IgD-negative memory B cell (primary cell): ENCODE data around the gene UBL5. TPM values are rescaled to one million over a fixed set of nuclear protein-coding genes. Genes with fewer than 3 reads are reported as not detected.
"Not testable (repeated sequence)": the region's sequence is repeated elsewhere in the genome, so short reads cannot be mapped to it uniquely, and the experiment has no call there.

Source experiments
- H3K27ac Mint-ChIP-seq, 3 donors: one replicate each; pipeline ENCODE4 v1.8.0; 2020 to 2022; ENCODE audit warnings: mild to moderate bottlenecking in 3 of 3, mixed read lengths in 3 of 3, moderate library complexity in 1 of 3
- H3K27me3 Mint-ChIP-seq: one replicate; pipeline ENCODE4 v1.8.0; 2021; ENCODE audit warnings: mixed read lengths
- H3K36me3 Mint-ChIP-seq: one replicate; pipeline ENCODE4 v1.8.0; 2020; ENCODE audit warnings: mild to moderate bottlenecking, mixed read lengths
- H3K4me1 Mint-ChIP-seq, 3 donors: one replicate each; pipeline ENCODE4 v1.8.0; 2020 to 2022; ENCODE audit warnings: mixed read lengths in 3 of 3, mild to moderate bottlenecking in 1 of 3
- H3K4me3 Mint-ChIP-seq, 4 donors: one replicate each; pipeline ENCODE4 v1.8.0; 2020 to 2022; ENCODE audit warnings: mild to moderate bottlenecking in 4 of 4, mixed read lengths in 4 of 4, moderate library complexity in 3 of 4
- H3K9me3 Mint-ChIP-seq, 3 donors: one replicate each; pipeline ENCODE4 v1.8.0; 2020 to 2021; ENCODE audit warnings: mixed read lengths in 3 of 3, mild to moderate bottlenecking in 1 of 3
- polyA plus RNA-seq: library from polyadenylated mRNA; unstranded; fragments of 300-500 nt; fragmentation: Illumina TruSeq; gene quantifications from one replicate; pipeline ENCODE4 v1.2.3, GENCODE V29; 2021

Gene UBL5
- 592 TPM for polyA plus RNA-seq

- H3K4me1 Mint-ChIP-seq: peaks cover 18 to 21% (median 19%) of the 10 kb centered on the region in 3 donors
These were observed at the start of gene UBL5 for GRCh38 chr19:9827289-9828238. TSS of gene UBL5 (plus strand) at chr19:9827918. CDS start at chr19:9828338, 420 bp downstream.

GRCh38 chr19:9782338-9782737 is 45.4 kb upstream of the UBL5 start:
- peaks cover 0 to 7% (median 6%) of the 10 kb centered on the region in 3 donors for H3K4me1 Mint-ChIP-seq
- H3K9me3 Mint-ChIP-seq: peaks cover 2 to 6% (median 3%) of the 10 kb centered on the region in 3 donors
- no peak overlapping the region for H3K27ac Mint-ChIP-seq
- H3K4me3 Mint-ChIP-seq: peak overlapping the region in 1 of 4 donors; percentile 43
- H3K36me3 Mint-ChIP-seq: peaks cover 7% of the 10 kb centered on the region
- no peaks in the 10 kb centered on the region for H3K27me3 Mint-ChIP-seq

More at GRCh38 chr19:9827289-9828238, at the start of gene UBL5:
- Mint-ChIP-seq H3K9me3 (no peaks in the 10 kb centered on the region), H3K27ac (peak within 1 kb of the TSS; percentile 84 to 93 (median 86)), H3K27me3 (no peaks in the 10 kb centered on the region), H3K4me3 (peak within 1 kb of the TSS; percentile 97 to 100 (median 99)), H3K36me3 (peaks cover 9% of the 10 kb centered on the region)

GRCh38 chr19:9784163-9784496 is 43.6 kb upstream of the UBL5 start:
- not testable (repeated sequence) for H3K9me3 Mint-ChIP-seq, H3K36me3 Mint-ChIP-seq, H3K27me3 Mint-ChIP-seq, H3K4me1 Mint-ChIP-seq
- H3K4me3 Mint-ChIP-seq: peak overlapping the region; percentile 4 to 97 (median 46)
- peak overlapping the region in 1 of 3 donors; percentile 11 for H3K27ac Mint-ChIP-seq

GRCh38 chr19:9785367-9786331 is 42.1 kb upstream of the UBL5 start:
- peak overlapping the region; percentile 87 to 97 (median 94) for H3K27ac Mint-ChIP-seq
- H3K27me3 Mint-ChIP-seq: no peaks in the 10 kb centered on the region
- H3K4me3 Mint-ChIP-seq: peak overlapping the region; percentile 90 to 97 (median 94)
- H3K4me1 Mint-ChIP-seq: peaks cover 6 to 11% (median 7%) of the 10 kb centered on the region in 3 donors
- no peaks in the 10 kb centered on the region for H3K36me3 Mint-ChIP-seq
- no peaks in the 10 kb centered on the region for H3K9me3 Mint-ChIP-seq

GRCh38 chr19:9786342-9786741 is 41.4 kb upstream of the UBL5 start:
- H3K9me3 Mint-ChIP-seq: no peaks in the 10 kb centered on the region
- H3K4me1 Mint-ChIP-seq: peaks cover 6 to 14% (median 7%) of the 10 kb centered on the region in 3 donors
- no peaks in the 10 kb centered on the region for H3K27me3 Mint-ChIP-seq
- H3K4me3 Mint-ChIP-seq: peak overlapping the region; percentile 90 to 97 (median 94)
- H3K36me3 Mint-ChIP-seq: no peaks in the 10 kb centered on the region
- peak overlapping the region in 2 of 3 donors; percentile 94 to 97 for H3K27ac Mint-ChIP-seq

GRCh38 chr19:9786819-9787218 is 40.9 kb upstream of the UBL5 start:
- H3K36me3 Mint-ChIP-seq: no peaks in the 10 kb centered on the region
- H3K9me3 Mint-ChIP-seq: no peaks in the 10 kb centered on the region
- peak overlapping the region; percentile 70 to 97 (median 90) for H3K4me3 Mint-ChIP-seq
- H3K27me3 Mint-ChIP-seq: no peaks in the 10 kb centered on the region
- peaks cover 6 to 16% (median 9%) of the 10 kb centered on the region in 3 donors for H3K4me1 Mint-ChIP-seq
- H3K27ac Mint-ChIP-seq: peak overlapping the region in 1 of 3 donors; percentile 94

- H3K36me3 Mint-ChIP-seq, H3K27me3 Mint-ChIP-seq, H3K9me3 Mint-ChIP-seq: not testable (repeated sequence)
- Mint-ChIP-seq H3K27ac (peak overlapping the region in 1 of 3 donors; percentile 90), H3K4me3 (peak overlapping the region in 2 of 4 donors; percentile 22 to 68), H3K4me1 (peaks cover 10 to 21% (median 14%) of the 10 kb centered on the region in 3 donors)
These were observed 39.1 kb upstream of the UBL5 start for GRCh38 chr19:9788604-9789003.

GRCh38 chr19:9789066-9789465 is 38.7 kb upstream of the UBL5 start:
- Mint-ChIP-seq H3K36me3 (no peaks in the 10 kb centered on the region), H3K4me1 (peaks cover 12 to 21% (median 14%) of the 10 kb centered on the region in 3 donors), H3K27ac (peak overlapping the region in 1 of 3 donors; percentile 90), H3K9me3 (peaks cover 0 to 5% (median 3%) of the 10 kb centered on the region in 3 donors), H3K27me3 (no peaks in the 10 kb centered on the region), H3K4me3 (peak overlapping the region in 2 of 4 donors; percentile 25 to 68)

GRCh38 chr19:9789579-9789978 is 38.1 kb upstream of the UBL5 start:
- Mint-ChIP-seq H3K27ac (peak overlapping the region in 1 of 3 donors; percentile 90), H3K4me1 (peaks cover 12 to 21% (median 13%) of the 10 kb centered on the region in 3 donors), H3K4me3 (peak overlapping the region in 3 of 4 donors; percentile 25 to 85 (median 27))
- H3K36me3 Mint-ChIP-seq, H3K9me3 Mint-ChIP-seq, H3K27me3 Mint-ChIP-seq: not testable (repeated sequence)

GRCh38 chr19:9791073-9791367 is 36.7 kb upstream of the UBL5 start:
- H3K27me3 Mint-ChIP-seq, H3K9me3 Mint-ChIP-seq, H3K36me3 Mint-ChIP-seq: not testable (repeated sequence)
- Mint-ChIP-seq H3K4me3 (peak overlapping the region in 1 of 4 donors; percentile 93), H3K27ac (peak overlapping the region in 1 of 3 donors; percentile 87), H3K4me1 (peaks cover 11 to 18% (median 14%) of the 10 kb centered on the region in 3 donors)

- peaks cover 12 to 19% (median 18%) of the 10 kb centered on the region in 3 donors for H3K4me1 Mint-ChIP-seq
- no peaks in the 10 kb centered on the region for H3K27me3 Mint-ChIP-seq
- no peaks in the 10 kb centered on the region for H3K36me3 Mint-ChIP-seq
- peak overlapping the region; percentile 83 to 93 (median 92) for H3K4me3 Mint-ChIP-seq
- H3K9me3 Mint-ChIP-seq: peaks cover 0 to 5% (median 3%) of the 10 kb centered on the region in 3 donors
- H3K27ac Mint-ChIP-seq: peak overlapping the region in 2 of 3 donors; percentile 74 to 87
These were observed 36.0 kb upstream of the UBL5 start for GRCh38 chr19:9791552-9792205.

- no peaks in the 10 kb centered on the region for H3K36me3 Mint-ChIP-seq
These were observed 35.3 kb upstream of the UBL5 start for GRCh38 chr19:9792206-9793070.

GRCh38 chr19:9793071-9793591 is 34.6 kb upstream of the UBL5 start:
- Mint-ChIP-seq H3K4me1 (peaks cover 12 to 19% (median 18%) of the 10 kb centered on the region in 3 donors), H3K27me3 (no peaks in the 10 kb centered on the region), H3K4me3 (peak overlapping the region; percentile 83 to 93 (median 92)), H3K36me3 (no peaks in the 10 kb centered on the region), H3K9me3 (peaks cover 0 to 5% (median 3%) of the 10 kb centered on the region in 3 donors), H3K27ac (peak overlapping the region in 2 of 3 donors; percentile 74 to 91)

More at GRCh38 chr19:9792206-9793070, 35.3 kb upstream of the UBL5 start:
- Mint-ChIP-seq H3K9me3 (peaks cover 0 to 5% (median 3%) of the 10 kb centered on the region in 3 donors), H3K4me3 (peak overlapping the region; percentile 83 to 93 (median 92)), H3K4me1 (peaks cover 12 to 19% (median 18%) of the 10 kb centered on the region in 3 donors), H3K27me3 (no peaks in the 10 kb centered on the region), H3K27ac (peak overlapping the region in 2 of 3 donors; percentile 74 to 91)
